Left cardiac atrium (tissue), 4 donors: ENCODE measurements around the gene TM9SF1. TPM values are rescaled to one million over a fixed set of nuclear protein-coding genes. Genes with fewer than 3 reads are reported as not detected.
A peak's percentile ranks its signal among the peaks of the same experiment; 100 is the strongest.

Experiments
- ATAC-seq, 2 donors: fragments of 200-7000 bp; cut with Tn5 transposase; one replicate each; pipeline ENCODE4 v1.9.1; 2020; ENCODE audit warnings: mild to moderate bottlenecking in 2 of 2, moderate library complexity in 2 of 2
- DNase-seq: peaks from one replicate; pipeline ENCODE4 v3.0.0-alpha.2; 2020
- intact Hi-C, 2 donors: fragments of 100-400 bp; cut with DNase I; formaldehyde crosslinking; loops; one replicate each; pipeline versions ENCODE4 v1.14.1 to v1.15.1; 2022 to 2023
- long read RNA-seq: library from polyadenylated mRNA; unstranded; transcript quantifications from one replicate; pipeline ENCODE4 v2.0.0, GENCODE V29; 2021
- total RNA-seq, 2 donors: library from RNA; stranded (reverse); fragmentation: NEBNext Ultra II Directional; extraction: Animal tissue kit (Norgen Biotek cat#: 25700); gene quantifications; one replicate each; pipeline ENCODE4 v1.2.1, GENCODE V29; 2021
- donor health status: DM: no; HTN: yes; CAD: no.
- donor health status: DM: no; HTN: yes; CAD: no; lungs with severe emphysema.
- donor health status: DM: yes; HTN: yes; CAD: no.
- donor health status: Dilated cardiomyopathy.

TM9SF1 gene, protein sequence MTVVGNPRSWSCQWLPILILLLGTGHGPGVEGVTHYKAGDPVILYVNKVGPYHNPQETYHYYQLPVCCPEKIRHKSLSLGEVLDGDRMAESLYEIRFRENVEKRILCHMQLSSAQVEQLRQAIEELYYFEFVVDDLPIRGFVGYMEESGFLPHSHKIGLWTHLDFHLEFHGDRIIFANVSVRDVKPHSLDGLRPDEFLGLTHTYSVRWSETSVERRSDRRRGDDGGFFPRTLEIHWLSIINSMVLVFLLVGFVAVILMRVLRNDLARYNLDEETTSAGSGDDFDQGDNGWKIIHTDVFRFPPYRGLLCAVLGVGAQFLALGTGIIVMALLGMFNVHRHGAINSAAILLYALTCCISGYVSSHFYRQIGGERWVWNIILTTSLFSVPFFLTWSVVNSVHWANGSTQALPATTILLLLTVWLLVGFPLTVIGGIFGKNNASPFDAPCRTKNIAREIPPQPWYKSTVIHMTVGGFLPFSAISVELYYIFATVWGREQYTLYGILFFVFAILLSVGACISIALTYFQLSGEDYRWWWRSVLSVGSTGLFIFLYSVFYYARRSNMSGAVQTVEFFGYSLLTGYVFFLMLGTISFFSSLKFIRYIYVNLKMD
- total RNA-seq: 10 to 100 TPM; 30.7 to 34.0 TPM
- long read RNA-seq, transcript TM9SF1-201 (6 exons, 2,452 nt): major isoform, 48 of 84 reads
- long read RNA-seq, partial matches to known transcripts: 21 of 84 reads
- long read RNA-seq, other reads (novel, unspliced or antisense): 12 of 84 reads

DNA sequence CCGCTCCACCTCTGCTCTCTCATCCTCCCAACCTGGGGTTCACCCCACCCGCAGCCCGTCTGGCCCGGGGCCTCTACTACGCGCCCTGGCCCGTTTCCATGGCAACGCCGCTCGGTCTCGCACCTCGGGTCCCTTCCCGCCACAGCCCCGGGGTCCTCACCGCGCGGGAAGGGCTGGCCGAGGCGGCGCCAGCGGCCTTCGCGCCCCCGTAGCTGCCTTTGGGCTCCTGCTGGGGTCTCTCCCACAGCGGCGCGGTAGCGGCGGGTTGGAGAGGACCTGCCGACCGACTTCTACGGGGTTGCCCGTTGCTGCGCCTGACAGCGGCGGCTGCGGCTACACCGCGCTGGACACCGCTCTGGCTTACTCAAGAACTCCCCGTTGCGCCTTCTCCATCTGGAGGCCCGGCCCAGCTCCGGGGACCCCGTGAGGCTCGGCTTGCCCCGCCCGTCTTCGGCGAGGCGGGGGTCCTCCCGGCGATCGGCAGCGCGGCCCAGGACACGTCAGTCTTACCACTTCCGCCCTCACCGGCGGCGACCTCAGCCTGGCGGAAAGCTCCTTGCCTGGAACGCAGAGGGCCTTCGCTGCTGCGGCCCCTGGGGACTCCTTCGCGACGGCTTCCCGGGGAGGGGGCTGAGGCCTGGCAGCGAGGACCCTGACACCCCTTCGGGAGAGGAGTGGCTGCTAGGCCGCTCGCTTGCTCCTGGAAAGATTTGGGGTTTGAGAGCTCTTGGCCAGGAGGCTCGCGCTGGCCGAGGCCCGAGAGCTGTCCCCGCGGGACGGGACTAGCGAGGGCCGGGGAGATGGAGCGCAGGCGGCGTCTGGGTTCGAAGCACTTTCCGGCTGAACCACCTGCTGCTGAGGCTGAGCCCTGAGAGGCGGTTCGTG is at the start of gene TM9SF1:
Gene TM9SF1 (minus strand): TSS at position 256 of the 885 bp plus-strand sequence. CDS start 422 bp downstream, outside the sequence.
- ATAC-seq (peak; percentile 96), DNase-seq (peak; percentile 92)
- intact Hi-C loops: no loop called here

DNA sequence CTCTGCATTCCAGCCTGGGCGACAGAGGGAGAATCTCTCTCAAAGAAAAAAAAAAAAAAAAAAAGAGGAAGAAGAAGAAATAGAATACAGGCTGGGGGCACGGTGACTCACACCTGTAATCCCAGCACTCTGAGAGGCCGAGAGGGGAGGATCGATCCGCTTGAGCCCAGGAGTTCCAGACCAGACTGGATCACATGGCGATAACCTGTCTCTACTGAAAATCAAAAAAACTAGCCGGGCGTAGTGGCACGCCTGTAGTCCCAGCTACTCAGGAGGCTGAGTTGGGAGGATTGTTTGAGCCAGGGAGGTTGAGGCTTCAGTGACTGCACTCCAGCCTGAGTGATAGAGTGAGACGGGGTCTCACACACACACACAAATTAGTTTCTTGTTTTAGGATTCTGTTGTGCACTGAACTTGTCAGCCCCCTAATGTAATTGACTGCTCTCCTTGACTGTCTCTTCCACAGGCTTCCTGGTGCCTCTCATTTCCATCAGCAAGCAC is 48.1 kb upstream of the TM9SF1 start:
- peak in 1 of 2 donors; percentile 0 for ATAC-seq
- intact Hi-C loops: loop anchor here in 1 of 2 donors (1.0 kb wide), 1 partner anchor 53 kb away; no protein-coding TSS in a partner anchor
- no peak for DNase-seq

DNA sequence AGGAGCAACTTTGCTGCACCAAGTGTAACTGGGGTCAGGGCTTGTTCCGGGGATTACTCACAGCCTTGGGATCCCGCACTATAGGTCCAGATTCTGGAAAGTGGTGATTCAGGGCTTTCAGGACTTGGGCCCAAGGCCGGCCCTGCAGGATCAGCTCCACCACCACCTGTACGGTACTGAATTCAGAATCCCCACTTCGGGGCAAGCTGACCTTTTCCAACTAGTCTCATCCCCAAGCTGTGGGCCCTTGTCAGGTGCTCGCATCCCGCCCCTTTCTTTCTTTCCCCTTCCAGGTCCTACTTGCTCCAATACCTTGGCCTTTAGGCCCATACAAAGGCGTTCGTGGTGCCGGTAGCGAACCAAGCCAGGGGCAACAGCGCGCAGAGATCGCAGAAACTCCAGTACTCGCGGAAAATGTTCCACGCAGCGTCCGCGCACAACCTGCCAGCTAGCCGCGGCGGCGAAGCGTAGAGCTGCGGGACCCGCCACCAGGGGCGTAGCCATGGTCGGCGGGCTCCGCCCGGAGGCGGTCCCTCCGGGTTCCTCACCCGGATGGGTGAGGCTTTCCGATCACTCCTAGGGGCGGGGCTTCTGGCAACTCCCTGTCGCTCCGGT is 46.7 kb upstream of the TM9SF1 start:
- DNase-seq: peak; percentile 96
- intact Hi-C loops: no loop called here
- peak; percentile 89 to 92 for ATAC-seq

DNA sequence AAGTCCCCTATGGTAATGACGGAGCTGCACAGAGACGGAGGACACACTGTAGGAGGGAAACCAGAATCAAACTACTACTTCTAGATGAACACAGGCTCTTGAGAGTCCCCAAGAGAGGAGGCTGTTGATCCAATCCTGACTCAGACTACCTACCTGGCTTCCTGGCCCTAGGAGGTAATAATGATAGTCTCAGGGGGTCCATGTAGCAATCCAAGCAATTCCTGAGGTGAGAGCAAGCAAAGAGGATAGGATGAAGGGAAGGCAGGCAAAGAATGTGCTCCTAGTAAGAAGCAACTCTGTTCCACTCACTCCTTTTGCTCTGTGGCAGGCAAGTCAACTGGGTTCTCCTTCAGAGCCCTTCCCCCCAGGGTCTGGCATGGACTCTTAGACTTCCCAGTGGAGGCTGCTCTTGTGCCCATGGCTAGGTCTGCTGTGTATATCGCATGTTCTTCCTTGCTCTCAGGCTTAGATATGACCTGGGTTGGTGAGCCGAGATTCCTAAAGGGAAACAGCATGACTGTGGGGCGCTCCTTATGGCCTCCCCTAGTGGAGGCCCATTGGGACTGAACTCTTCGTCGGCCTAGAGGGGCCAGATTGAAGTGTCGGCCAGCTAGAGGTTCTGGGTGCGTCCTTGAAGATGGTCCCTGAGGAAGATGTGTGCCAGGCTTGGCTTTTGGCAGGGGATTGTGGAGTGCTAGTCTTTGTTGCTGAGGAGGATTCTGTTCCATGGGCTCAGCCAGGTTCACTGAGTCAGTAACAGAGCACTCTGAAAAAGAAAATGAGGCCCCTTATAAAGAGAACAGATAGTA is 45.1 kb upstream of the TM9SF1 start:
- intact Hi-C loops: no loop called here
- DNase-seq (no peak), ATAC-seq (no peak)

DNA sequence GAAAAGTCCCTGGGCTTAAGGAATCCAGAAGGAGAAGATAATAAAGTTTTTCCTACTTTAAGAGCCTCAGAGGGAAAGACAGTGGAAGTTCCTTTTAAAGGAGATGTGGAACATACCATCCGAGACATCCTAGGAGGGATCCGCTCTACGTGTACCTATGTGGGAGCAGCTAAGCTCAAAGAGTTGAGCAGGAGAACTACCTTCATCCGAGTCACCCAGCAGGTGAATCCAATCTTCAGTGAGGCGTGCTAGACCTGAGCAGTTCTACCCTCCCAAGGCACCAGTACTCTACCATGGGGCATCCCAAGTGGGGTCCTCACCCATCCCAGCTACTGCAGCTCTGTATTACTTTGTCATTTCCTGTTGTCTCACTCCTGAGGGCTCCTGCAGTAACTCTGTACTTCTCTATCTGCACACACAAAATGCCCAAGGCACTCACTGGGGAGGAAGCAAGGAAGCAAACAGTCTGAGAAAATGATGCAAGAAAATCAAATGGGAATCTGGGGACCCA is 43.3 kb upstream of the TM9SF1 start:
- no peak for ATAC-seq
- intact Hi-C loops: no loop called here
- no peak for DNase-seq

DNA sequence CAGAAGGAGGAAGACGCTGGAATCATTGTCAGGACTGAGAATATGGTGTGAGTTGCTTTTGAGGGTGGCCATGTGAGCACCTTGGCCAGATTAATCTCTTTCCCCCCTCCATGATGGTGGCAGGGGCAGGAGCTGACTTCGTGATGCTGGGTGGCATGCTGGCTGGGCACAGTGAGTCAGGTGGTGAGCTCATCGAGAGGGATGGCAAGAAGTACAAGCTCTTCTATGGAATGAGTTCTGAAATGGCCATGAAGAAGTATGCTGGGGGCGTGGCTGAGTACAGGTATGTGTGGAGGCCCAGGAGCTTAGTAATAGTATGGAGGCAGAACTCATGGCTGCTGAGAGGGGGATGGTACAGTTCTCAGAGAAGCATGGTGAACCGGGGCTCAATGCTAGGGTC is 42.9 kb upstream of the TM9SF1 start:
- ATAC-seq (no peak), DNase-seq (no peak)
- intact Hi-C loops: no loop called here

DNA sequence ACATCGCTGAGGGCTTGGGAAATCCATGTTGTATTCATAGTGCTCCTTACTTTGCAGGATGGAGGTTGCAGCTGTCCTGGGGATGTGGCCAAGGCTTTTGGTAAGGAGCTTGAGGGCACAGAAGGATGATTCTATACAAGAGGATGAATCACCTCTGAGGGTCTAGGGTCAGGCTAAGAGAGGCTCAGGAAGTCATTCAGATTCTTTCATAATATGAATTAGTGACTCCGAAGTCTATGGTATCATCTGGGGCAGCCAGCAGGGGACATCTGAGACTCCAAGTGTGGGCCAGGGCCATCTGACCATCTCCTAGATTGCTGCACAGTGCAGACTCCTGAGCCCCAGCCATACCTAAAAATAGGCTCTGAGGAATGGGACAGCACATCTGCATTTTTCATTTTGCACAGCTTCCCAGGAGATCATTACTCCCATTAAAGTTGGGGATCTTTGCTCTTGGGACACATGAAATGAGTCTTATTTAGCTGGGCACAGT is 42.3 kb upstream of the TM9SF1 start:
- DNase-seq (no peak), ATAC-seq (no peak)
- intact Hi-C loops: no loop called here

DNA sequence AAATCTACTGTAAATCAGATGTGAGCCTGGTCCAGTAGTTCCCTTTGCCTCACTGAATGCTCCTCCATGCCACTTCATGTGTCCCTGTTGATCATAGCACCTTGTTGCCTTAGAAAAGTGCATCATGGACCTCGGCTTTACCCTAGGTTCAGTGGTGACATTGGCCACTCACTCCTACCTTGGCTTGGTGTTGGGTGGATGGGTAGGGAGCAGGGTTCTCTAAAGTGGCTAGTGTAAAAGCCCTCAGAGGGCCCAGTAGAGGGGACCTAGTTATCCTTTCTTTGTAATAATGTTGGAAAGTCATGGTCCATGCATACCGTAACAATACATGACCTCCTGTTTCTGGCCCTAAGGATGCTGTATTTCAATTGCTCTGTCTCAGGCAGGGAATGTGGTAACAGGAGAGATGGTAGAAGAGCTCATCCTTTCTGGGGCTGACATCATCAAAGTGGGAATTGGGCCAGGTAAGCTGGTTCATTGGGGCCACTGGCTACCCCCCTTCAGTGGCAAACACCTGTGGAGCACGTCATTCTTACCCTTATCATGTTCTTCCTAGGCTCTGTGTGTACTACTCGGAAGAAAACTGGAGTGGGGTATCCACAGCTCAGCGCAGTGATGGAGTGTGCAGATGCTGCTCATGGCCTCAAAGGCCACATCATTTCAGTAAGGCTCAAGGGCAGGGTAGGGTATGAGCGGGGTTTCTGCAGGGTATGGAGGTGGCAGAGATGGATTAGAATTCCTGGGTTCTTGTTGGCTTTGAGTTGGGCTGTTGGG is 41.6 kb upstream of the TM9SF1 start:
- ATAC-seq: no peak
- no peak for DNase-seq
- intact Hi-C loops: no loop called here

DNA sequence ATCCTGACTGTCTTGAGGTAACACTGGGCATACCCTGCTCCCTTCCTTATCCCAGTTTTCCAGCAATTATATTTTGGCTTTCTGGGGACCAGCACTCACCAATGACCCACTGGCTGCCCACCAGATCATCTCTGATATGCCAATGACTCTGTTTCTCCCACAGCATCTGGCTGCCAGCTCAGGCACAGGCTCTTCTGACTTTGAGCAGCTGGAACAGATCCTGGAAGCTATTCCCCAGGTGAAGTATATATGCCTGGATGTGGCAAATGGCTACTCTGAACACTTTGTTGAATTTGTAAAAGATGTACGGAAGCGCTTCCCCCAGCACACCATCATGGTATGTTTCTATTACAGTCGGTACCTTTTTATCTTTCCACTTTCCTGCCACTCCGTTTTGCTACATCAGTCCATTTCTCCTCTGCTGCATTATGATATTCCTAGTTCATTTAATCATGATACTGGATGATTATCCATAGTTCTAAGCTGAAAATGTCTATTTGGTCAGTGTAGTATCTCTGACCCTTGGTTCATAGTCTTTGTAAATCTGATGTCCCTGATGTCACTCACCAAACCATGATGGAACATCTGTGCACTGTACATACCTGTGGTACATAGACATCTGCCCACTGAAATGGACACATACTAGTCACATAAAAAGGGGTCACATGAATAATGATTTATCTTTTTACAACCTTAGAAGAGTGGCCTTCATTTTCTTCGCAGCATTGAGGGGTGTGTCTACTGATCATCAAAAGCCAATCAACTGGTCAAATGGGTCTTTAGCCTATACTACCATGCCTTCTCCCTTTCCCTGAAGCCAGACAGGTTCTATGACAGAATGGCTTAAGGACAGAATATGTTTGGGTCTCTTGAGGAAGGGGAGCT is 40.8 kb upstream of the TM9SF1 start:
- ATAC-seq (no peak), DNase-seq (no peak)
- intact Hi-C loops: no loop called here

DNA sequence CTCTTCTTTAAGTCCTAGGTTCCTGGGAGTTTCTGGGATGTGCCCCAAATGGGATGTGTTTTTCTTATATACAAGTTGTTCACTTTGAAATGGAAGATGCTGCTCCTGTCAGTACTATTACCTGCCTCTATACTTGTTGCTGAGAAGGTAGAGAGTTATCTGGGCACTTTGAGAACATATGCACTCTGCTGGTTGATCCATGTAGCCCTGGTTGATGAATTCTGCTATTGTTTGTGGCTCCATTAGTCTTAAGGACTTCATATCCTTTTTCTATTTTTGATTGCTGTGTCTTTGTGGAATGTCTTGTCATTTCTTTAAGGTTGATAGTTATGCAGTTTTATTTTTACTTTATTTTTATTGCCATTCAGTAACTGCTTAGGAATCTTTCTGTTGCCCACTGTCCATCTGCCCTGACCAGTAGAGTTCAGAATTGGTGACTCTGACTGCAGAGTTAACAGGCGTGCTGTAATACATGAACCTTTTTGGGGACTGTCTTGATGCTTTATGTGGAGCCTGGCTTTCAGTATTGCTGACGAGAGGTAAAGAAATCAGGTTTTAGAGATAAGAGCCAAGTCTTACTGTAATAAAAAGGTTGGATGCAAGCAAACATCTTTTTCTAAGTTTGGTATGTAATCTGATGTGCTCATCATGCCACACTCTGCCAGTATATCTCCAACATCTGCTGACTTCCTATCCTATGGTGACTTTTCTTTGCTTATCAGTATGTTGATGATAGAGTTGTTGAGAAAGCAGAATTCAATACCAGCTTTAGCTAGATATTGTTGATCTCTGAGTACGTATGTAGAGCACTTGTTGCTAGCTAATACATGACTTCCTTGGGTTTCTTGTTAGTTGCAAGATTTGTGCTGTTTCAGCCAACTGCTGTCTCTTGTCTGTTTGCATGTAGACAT is 39.1 kb upstream of the TM9SF1 start:
- ATAC-seq (no peak), DNase-seq (no peak)
- intact Hi-C loops: no loop called here

DNA sequence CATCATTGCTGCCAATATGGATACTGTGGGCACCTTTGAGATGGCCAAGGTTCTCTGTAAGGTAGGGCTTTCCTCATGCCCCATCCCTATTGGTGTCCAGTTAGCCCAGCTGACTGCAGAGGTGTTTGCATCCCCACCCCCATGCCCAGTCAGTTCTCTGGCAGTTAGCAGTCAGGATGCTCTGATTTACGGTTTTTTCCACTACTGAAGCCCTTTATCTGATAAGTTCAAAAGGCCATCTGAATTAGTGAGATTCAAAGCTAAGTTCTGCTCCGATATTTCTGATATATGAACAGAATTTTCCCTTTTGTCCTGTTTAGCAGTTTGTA is 38.3 kb upstream of the TM9SF1 start:
- peak in 1 of 2 donors; percentile 3 for ATAC-seq
- intact Hi-C loops: no loop called here
- no peak for DNase-seq

DNA sequence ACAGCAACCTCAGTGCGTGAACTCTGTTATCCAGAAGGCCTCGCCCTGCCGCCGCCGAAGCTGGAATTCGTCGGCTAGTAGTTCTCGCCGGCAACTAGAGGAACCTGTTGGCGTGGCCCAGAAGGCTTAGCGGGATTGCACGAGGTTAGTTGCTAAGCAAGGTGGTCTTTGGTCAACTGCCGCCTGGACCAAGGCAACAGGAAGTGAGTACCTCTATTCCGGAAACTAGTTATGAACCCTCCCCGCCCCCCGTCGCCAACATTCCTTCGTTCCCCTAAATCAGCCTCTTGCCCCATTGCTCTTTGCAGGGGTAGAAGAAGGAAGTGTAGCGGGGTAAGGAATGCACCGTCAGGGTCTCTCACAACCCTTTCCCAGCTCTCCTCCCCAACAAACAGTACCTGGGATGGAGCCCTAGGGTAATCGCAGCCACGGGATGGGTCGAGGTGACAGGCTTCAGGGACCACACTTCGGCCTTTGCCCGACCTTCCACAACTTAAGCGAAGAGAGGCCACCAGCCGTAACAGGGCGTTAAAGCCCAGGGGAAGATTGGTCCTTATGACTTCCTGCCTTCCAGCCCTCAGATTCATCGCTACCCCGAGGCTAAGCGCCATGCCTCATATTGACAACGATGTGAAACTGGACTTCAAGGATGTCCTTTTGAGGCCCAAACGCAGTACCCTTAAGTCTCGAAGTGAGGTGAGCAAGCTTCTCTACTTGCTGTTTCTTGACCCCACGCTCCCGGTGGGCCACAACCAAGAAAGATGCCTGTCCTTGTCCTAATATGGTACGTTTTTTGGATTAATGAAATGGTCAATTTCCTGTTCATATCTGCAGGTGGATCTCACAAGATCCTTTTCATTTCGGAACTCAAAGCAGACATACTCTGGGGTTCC is 37.6 kb upstream of the TM9SF1 start, which contains the start of gene GMPR2:
Gene GMPR2 (plus strand): TSS at position 285 of the 893 bp plus-strand sequence. CDS start 325 bp downstream, at position 610.
- ATAC-seq (peak; percentile 58 to 67), DNase-seq (peak; percentile 84)
- intact Hi-C loops: no loop called here

DNA sequence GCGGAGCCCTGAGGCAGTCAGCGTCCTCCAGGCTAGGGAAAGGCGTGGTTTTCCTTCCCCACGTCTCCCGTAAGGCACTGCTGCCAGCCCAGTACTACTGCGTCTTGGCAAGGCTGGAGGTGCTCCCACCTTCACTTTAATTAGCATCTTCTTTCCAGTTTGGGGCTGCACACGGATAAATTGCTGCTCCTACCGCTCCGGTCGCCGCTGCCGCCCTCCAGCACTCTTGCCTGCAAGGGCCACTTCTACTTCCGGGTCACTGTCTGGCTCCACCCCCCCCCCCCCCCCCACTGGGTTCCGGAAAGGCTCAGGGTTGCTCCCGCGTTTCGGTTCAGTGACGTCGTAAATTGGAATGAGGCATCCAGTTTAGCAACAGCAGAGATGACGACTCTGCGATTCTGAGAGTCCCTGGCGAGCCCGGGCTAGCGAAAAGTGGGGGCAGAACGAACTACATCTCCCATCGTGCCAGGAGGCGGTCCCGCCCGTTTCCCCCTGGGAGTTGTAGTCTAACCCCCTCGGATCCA is 36.9 kb upstream of the TM9SF1 start, which contains the start of gene NEDD8:
Gene NEDD8 (minus strand): TSS at position 247 of the 524 bp plus-strand sequence. CDS start 100 bp downstream, at position 147.
- intact Hi-C loops: no loop called here
- peak; percentile 95 for DNase-seq
- ATAC-seq: peak; percentile 86 to 90
